HUDEP-2 (cell line): ENCODE data around the gene MPND.

Experiments used
- DNase-seq, 76 experiments: peaks; one replicate each; lab custom pipeline; 2025; ENCODE audit not compliant: unreplicated experiment in 76 of 76; lab: John Stamatoyannopoulos, UW

Gene MPND

GRCh38 chr19:4319067-4319718 lies 24.2 kb upstream of the MPND start:
- DNase-seq: no peak

GRCh38 chr19:4320419-4320818 lies 22.9 kb upstream of the MPND start:
- no peak for DNase-seq

GRCh38 chr19:4322942-4323665 lies 20.3 kb upstream of the MPND start:
- DNase-seq: no peak

- DNase-seq: no peak
Measured at GRCh38 chr19:4323692-4324091, 19.7 kb upstream of the MPND start.

GRCh38 chr19:4324228-4324627 lies 19.1 kb upstream of the MPND start:
- DNase-seq: no peak

GRCh38 chr19:4326215-4326836 lies 17.0 kb upstream of the MPND start:
- no peak for DNase-seq

GRCh38 chr19:4326837-4327251 lies 16.5 kb upstream of the MPND start:
- peak in 46 of 76 experiments; percentile 13 to 67 (median 44) for DNase-seq

GRCh38 chr19:4327252-4327876 lies 16.0 kb upstream of the MPND start:
- DNase-seq: peak in 75 of 76 experiments; percentile 78 to 100 (median 96)

- DNase-seq: peak in 3 of 76 experiments; percentile 97 to 100 (median 99)
Measured at GRCh38 chr19:4327877-4328242, 15.5 kb upstream of the MPND start.

GRCh38 chr19:4328243-4328990 lies 14.9 kb upstream of the MPND start:
- peak; percentile 59 to 100 (median 98) for DNase-seq

- peak in 50 of 76 experiments; percentile 14 to 67 (median 50) for DNase-seq
Measured at GRCh38 chr19:4328991-4329681, 14.2 kb upstream of the MPND start.

GRCh38 chr19:4329858-4330257 lies 13.5 kb upstream of the MPND start:
- DNase-seq: no peak

- DNase-seq: no peak
Measured at GRCh38 chr19:4334929-4335570, 8.3 kb upstream of the MPND start.

- peak in 12 of 76 experiments; percentile 13 to 33 (median 24) for DNase-seq
Measured at GRCh38 chr19:4337906-4338440, 5.4 kb upstream of the MPND start.

- DNase-seq: no peak
Measured at GRCh38 chr19:4338441-4339355, 4.7 kb upstream of the MPND start, which contains the start of gene STAP2. Gene STAP2 (minus strand): TSS chr19:4338827. CDS start chr19:4338753, 74 bp downstream.

- DNase-seq: no peak
Measured at GRCh38 chr19:4342314-4342614, 1.1 kb upstream of the MPND start.

GRCh38 chr19:4342615-4343369 lies 570 bp upstream of the MPND start:
- DNase-seq: peak in 75 of 76 experiments; percentile 89 to 100 (median 100)
